GM21360 (cell line): Measurements from ENCODE around the gene LPAR1.

Experiments used
- ATAC-seq: cut with Tn5 transposase; IDR thresholded peaks from one replicate; pipeline ENCODE4 v1.9.1; 2021; ENCODE audit warnings: mild to moderate bottlenecking, moderate library complexity; ENCODE audit not compliant: unreplicated experiment

The LPAR1 gene

DNA sequence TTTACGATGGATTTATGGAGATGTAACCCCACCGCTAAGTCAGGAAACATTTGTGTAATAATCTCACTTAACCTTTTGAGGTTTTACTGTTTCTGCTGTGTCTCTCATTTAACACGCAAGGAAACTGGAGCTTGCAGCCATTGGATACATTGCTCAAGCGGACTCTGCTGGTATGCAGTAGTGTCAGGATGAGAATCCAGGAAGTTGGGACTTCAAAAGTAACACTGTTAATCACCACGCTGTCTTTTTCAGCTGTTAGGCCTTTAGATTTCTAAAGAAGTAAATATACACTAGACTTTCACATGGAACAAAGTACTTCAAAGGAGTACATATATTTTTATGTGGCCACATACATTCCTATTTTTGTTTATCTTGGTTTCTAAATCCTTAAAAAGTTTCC is 114.7 kb downstream of the LPAR1 start:
- ATAC-seq: no peak

DNA sequence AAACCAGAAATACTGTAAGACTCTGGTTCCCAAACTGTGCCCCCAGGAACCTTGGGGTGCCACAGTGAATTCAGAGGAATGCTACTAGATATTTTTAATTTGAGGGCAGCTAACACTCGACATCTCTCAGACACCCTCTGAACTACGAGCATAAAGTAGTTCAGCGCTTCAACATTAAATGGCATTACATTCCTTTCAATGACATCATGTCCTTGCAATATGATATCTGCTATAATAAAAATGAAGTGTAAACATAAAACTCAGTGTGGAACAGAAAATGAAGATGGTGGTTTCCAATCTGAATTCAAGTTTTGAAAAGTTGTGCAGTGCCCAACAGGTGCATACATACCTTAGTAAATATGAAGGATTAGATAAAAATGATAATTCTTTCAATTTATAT is 116.1 kb downstream of the LPAR1 start:
- ATAC-seq: no peak

DNA sequence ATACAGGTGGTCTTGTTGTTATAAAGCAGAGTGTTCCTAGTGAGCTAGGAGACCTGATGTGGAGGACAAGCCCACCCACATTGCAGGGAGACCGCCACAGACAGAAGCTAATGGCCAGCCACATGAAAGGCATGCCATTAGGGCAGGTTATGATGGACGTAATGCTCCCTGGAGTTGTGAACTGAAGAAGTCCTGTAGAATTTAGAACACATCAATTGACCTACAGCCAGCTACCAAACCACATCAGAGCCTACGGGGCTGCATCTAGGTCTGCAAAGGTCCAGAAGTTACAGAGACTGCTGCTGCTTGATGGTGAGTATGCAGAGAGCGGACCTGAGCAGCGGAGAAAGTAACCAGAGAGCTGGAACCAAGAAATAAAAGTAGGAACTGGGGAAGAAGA is 116.6 kb downstream of the LPAR1 start:
- no peak for ATAC-seq

DNA sequence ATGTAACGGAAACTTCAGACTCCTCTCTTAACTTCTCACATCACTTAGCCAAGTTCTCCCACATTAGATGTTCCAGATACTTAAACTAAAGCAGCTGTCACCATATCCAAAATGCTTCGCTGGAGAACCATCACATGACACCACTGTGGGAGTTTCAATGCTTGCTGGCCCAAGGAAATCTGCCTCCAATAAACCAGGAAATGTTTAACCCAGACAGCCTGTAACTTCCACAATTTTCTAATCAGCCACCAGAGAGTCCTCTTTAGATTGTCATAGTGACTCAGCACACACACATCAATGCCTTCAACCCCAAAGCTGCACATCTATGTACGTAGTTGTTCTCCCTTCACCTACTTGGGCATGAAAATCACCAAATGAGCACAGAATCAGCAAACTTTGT is 118.7 kb downstream of the LPAR1 start:
- ATAC-seq: no peak

DNA sequence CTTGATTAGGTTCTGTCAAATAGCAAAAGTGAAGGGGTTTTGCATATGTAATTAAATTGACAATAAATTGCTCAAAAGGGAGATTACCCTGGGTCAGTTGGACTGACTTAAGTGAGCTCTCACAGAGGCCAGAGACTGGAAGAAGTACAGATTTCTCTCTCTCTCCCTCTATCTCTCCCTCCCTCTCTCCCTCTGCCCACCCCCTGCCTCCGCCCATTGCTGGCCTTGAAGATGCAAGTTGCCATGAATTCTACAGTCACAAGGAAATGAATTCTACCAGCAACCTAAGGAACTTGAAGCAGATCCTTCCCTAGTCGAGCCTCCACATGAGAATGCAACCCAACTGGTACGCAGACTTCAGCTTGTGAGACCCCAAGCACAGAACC is 119.2 kb downstream of the LPAR1 start:
- ATAC-seq: no peak

DNA sequence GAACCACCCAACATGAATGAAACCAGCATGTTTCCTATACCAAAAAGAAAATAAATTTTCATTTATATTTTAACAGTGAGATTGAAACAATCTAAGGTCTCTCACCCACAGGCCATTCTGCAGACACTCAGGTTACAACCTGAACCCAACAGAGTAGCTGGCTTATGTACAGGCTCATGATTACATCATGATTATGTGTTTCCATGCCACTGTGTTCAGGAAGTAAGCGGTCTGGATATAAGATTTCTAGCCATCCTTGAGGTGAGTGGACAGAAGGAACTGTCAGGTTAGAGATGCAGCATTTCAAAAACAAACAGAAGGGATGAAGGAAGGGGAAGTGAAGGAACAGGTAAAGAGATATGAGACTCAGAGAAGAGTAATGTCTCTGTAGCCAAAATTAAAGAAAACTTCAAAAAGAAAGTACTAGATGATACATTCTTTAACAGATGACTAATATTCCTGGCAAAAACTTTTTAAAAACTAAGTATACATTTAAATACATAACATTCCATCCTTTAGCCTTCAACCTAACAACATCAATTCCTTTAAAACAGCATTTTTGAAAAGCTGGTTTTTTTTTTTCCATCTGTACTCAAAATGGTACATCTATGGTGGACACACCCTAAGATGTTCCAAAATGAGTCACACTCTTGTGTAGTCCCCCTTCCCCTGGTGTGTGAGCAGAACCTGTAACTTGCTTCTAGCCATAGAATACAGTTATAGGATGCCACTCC is 119.8 kb downstream of the LPAR1 start:
- ATAC-seq: no peak

DNA sequence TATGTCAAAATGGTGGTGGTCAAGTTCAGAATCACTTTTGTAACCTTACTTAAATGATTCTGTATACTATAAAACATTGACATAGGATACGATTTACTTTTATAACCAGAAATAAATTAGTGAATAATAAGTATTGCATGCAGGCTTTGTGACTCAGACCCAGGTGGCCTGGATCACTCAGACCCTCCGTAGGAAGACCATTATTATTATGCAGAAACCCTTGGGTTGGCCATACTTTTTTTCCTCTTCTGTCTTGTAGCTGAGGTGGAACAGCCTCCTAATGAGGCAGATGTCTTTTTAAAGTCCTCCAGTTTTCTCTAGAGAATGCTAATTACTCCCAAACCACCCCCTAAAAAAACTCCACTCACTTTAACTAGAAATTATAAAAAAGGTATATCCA is 121.9 kb downstream of the LPAR1 start:
- ATAC-seq: no peak

DNA sequence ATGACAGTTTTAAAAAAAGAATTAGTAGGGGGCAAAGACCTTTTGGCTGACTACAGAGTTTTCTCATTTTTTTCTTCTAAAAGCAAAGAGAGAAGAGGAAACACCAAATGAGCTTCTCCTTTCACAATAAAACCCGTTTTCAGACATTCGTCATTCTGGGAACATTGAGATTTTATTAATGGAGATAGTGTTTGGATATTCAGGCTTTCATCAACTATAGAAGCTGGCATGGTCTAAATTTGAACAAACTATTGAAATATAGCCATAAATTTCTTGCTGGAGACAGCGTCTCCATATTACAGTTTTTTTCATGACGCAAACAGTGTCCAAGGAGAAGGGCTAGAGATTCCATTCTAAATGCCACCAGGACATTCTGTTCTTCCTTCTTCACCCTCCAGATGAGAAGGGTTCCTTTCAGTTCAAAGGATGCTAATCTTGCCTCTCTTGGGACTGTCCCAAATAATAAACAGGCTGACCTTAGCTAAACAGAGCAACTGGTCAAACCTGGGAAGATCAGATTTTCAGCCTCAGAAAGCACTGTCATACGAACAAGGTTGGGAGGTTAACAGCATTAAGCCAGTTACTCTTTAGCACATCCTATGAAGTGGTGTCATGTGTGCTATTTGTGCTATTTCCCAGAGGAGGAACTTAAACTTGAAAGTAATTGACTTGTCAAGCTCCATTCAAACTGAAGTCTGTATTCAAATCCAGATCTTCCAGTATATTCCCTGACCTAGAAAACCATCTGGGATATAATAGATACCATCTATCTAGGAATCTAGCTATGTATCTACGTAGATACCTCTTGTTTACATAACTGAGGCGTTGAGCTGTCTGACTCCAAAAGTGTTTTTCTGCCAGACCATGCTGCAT is 125.6 kb downstream of the LPAR1 start:
- no peak for ATAC-seq

DNA sequence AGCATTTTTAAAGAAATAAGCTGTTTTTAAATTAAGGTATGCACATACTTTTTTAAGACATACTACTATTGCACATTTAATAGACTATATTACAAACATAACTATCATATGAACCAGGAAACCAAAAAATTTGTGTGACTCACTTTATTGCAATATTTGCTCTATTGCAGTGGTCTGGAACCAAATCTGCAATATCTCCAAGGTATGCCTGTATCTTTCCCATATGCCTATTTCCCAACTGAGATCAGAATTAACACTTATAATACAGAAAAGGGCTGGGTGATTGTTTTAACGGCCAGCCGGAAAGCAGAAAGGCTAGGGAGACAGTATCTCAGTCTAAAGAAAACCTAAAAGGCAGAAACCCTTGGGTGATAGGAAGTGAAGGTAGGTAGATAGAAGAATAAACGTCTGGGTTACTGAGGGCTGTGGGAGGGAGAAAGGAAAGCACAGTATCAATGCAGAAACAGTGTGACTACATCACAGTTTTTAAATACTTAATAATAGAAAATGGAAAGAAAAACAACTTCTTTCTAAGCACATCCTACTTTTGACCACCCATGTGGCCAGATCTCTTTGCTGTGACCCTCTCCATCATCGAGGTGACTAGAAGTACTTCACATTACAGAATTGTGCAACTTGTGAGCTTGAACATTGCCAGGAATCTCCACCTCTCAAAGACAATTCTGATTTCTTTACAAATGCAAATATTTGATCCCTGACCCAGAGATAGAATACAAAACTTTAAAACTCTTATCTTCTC is 126.4 kb downstream of the LPAR1 start:
- ATAC-seq: no peak

DNA sequence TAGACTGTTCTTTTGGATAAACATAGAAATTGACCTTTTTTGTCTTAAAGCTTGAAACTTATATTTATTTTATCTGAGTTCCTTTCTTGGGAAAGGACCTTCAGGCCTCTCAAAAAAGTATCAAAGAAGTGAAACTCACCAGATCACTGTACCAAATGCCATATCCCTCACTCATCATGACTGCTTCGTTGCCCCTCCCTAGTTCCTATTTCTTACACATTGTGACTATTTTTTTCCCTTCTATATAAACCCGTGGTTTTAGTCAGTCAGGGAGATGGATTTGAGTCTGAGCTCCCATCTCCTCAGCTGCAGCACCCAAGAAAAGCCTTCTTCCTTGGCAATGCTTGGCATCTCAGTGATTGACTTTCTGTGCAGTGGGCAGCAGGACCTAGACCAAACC is 129.4 kb downstream of the LPAR1 start:
- no peak for ATAC-seq

DNA sequence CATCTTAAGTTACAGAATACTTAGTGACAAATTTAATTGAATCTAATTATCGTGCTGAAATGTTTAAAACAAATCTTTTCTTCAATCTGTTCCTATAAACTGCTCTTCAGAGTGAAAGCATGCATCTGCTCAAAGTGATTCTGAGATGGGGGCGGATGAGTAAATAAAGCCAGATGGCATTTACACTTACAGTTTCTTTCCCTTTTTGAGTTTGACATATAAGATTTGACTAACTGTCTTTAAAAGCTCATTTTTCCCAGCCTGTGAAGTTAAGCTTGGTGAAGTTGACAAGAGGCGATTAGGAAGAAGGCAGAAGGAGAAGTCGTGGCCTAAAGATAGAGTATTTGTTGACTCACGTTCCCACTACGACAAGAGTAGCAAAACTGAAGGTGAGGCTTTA is 137.4 kb downstream of the LPAR1 start:
- no peak for ATAC-seq

DNA sequence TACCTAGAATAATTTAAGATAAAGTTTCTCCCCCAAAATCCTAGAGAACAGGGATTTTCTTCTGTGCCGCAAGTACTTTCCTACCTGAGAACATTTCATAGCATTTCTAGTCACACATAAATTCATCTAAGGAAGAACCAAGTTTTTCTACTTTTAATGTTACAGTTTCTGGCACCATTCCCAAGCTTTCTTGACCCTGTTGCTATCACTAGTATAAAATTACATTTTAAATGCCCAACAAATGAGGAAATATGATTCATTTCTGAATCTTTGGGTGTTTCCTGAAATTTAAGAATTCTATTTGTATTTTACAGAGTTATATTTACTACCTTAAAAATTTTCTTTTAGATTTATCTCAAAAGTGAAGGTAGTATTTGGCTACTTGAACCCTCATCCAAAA is 137.8 kb downstream of the LPAR1 start:
- ATAC-seq: no peak

DNA sequence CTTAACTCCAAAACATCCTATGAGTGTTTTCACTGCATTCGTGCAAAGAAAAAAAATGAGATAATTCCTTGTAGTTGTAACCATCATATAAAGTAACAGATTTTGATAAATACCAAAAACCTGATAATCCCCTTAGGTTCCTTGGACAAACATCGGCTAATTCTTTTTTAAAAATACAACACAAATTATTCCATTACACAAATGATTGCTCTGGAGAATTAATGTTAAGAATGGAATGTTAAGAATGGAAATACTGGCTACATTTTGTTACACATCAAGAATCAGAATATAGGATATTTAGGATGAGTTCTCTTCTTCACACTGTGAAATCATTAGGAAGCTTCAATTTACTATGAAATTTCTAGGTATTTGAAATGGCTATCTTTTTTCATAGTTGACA is 139.4 kb downstream of the LPAR1 start:
- ATAC-seq: no peak

DNA sequence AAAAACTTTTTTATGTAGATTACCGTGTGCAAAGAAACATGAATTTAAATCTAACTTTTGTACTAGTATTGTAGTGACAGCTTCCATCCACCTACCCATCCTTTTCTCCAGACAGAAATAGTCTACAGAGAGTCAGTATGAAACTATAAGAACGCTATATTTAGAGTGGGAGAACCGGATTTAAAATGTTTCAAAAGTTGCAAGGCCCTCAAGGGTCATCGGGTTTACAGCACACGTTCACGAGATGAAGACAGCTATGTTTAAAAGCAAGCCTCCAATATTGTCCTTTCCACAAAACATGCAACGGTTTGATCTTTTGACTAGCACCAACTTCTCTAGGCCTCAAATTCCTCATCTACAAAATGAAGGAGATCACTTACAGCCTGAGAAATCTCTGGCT is 139.9 kb downstream of the LPAR1 start:
- ATAC-seq: no peak

DNA sequence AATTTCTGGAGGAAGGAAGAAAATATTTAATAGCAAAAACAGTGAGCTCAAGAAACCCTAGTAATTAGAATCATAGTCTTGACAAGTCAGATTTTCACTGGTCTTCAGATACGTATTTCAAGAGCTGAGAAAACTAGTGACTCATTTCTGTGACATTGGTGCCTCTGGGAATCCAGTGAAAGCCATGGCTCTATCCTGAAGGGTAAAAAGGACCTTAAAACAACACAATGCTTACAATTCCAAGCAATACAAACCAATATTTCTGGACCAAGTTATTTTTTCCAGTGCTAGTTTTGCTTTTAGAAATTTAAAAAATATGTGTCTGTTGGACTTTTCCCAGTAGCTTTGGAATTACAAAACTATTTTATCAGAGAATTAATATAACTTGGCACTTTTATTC is 140.3 kb downstream of the LPAR1 start:
- ATAC-seq: no peak

DNA sequence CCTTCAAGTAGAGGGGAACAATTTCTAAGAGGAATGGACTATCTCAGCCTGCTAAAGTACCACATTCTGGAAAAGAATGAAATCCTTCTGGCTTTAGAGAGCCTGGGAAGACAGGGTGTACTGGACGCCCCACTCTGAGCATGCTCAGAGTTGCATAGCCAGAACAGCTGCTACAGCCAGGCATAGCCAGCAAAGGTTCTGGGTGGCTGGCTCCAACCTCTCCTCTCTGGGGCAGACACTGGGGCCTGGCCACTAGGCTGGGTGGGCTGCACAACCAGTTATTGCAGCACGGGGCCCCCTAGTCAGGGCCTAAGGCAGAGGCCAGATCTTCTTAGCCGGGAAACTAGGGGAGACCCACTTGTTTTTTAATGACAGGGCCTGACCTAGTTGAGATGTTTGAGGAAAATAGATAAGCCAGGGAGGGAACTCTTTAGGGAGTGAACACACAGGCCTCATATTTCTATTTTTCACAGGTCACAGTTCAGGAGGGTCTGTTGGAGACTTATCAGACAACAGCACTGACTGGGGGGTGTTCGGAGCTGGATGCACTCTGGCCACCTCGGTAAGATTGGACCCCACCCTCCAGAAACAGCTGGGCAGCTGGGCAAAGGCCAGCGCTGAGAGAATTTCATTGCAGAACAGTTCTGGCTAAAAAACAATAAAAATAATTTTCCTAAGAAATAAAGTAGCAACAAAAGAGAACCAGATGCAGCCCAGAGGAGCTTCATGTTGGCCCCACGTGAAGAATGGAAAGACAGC is 142.9 kb downstream of the LPAR1 start:
- no peak for ATAC-seq

DNA sequence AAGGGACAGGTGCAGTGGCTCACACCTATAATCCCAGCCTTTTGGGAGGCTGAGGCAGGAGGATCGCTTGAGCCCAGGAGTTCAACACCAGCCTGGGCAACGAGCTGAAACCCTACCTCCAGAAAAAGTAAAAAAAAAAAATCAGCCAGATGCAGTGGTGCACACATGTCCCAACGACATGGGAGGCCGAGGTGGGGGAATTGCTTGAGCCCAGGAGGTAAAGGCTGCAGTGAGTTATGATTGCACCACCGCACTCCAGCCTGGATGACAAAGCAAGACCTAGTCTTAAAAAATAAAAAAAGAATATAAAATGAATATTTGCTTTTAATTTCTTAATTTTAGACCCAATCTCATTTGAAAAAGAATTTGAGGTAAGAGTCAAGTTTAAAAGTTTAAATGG is 143.5 kb downstream of the LPAR1 start:
- no peak for ATAC-seq

DNA sequence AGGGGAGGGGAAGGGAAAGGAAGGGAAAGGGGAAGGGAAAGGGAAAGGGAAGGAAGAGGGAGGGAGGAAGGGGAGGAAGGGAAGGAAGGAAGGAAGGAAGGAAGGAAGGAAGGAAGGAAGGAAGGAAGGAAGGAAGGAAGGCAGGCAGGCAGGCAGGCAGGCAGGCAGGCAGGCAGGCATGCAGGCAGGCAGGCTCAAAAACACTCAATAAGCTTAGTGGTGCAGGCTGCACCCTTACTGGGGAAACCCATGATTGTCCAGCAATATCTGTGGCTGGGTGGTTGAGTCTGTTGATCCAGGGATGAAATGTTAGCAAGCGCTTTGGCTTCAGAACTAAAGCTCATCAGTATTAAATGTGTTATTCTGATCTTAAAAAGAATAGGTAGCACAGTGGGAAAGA is 145.6 kb downstream of the LPAR1 start:
- no peak for ATAC-seq

DNA sequence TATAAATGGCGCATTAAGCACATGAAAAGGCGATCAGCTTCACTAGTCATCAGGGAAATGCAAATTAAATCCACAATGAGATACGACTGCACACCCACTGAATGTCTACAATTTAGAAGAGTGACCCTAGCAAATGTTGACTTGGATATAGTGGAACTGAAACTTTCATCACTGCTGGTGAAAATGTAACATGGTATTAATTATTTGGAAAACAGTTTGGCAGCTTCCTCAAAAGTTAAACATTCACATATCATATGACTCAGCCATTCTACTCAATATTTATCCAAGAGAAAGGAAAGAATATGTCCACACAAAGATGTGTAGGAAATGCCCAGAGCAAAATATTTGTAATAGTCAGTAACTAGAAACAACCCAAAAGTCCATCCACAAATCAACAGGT is 146.5 kb downstream of the LPAR1 start:
- ATAC-seq: no peak

DNA sequence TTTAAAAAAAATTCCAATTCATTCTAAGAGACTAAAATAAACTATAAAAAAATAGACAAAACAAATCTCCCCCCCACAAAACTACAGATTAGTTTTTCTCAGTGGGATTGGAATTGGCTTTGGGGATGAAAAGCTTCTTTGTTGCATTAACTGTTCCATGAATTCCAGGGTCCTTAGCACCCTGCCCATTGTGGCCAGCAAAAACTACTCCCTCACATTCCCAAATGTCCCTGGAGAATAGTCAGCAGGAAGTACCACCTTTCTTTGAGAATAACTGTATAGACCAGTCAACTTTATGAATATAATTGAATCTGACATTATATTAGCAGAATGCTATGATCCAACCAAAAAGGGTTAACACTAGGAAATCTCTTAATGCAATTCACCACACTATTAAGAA is 147.9 kb downstream of the LPAR1 start:
- ATAC-seq: no peak

DNA sequence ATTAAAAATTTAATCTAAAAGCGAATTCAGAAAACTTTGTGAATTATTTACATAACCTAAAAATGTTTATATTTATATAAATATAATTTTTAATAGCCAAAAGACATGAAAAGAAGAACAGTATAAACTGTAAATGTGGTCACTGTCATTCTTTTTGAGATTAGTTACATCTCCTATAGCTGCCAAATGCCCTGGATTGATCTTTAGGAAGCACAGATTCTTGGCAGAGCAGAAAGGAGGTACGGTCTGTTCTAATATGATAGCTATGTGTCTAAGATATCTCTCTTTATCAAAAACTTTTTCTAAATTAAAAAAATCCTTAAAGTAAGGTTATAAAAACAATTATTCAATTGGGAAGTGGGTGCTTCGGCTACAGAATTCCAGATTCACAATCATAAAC is 151.0 kb downstream of the LPAR1 start:
- ATAC-seq: no peak
